ENCODE data around the gene FDX2. TPM values are rescaled to one million over a fixed set of nuclear protein-coding genes. Genes with fewer than 3 reads are reported as not detected.

Gene FDX2
- total RNA-seq, 1 donor from 2014 or later = 11.4 TPM

GRCh38 chr19:10333758-10334587 is 18.2 kb upstream of the FDX2 start:
- FAIRE-seq (no peak), DNase-seq (ENCODE audit: low spot score in 2 of 2) (no peak)

DNA sequence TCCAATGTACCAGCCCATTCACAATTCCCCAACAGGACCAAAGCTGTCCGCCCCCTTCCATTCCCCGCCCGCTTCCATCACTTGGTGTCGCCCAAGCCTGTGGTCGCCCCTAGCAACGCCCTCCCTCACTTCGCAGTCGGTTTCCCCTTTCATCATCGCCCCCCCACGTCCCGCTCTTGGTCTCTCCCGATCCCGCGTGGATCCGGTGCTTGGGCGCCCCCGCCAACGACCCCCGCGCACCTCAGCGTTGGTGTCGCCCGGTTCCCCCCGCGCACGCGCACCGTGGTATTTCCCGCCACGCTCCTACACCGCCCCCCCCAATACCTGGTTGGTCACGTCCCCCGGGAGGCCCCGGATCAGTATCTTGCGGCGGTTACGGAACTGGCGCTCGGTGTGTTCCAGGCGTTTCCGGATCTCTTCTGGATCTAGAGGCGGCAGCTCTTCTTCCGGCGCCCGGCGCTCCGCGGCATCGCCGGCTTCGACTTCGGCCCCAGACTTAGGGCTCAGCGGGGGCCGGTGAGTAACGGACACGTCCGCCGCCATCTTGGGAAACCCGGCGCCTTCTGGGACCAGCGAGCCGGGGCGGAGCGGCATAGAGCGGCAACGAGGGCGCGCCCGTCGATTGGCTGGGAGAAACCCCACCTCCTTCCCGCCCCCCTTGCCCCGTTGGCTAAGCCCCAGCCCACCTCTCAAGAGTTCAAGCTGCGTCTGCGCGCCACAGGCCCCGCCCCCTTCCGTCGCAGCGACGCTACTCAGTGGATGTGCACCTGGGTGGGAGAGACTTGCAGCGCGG is 17.3 kb upstream of the FDX2 start, which contains the start of gene RAVER1:
RAVER1 (minus strand) TSS at position 565 of the 793 bp plus-strand sequence; CDS start at position 543, 22 bp downstream.
- peak; percentile 97 to 99 for DNase-seq (ENCODE audit: low spot score in 2 of 2)
- no peak for FAIRE-seq

GRCh38 chr19:10332158-10332964 is 16.5 kb upstream of the FDX2 start:
- no peak for DNase-seq (ENCODE audit: low spot score in 2 of 2)
- FAIRE-seq = no peak

GRCh38 chr19:10329555-10329954 is 13.7 kb upstream of the FDX2 start:
- FAIRE-seq (no peak), DNase-seq (ENCODE audit: low spot score in 2 of 2) (no peak)

GRCh38 chr19:10328558-10329429 is 13.0 kb upstream of the FDX2 start:
- no peak for DNase-seq (ENCODE audit: low spot score in 2 of 2)
- FAIRE-seq = no peak

GRCh38 chr19:10327793-10328192 is 12.0 kb upstream of the FDX2 start:
- FAIRE-seq (no peak), DNase-seq (ENCODE audit: low spot score in 2 of 2) (no peak)

DNA sequence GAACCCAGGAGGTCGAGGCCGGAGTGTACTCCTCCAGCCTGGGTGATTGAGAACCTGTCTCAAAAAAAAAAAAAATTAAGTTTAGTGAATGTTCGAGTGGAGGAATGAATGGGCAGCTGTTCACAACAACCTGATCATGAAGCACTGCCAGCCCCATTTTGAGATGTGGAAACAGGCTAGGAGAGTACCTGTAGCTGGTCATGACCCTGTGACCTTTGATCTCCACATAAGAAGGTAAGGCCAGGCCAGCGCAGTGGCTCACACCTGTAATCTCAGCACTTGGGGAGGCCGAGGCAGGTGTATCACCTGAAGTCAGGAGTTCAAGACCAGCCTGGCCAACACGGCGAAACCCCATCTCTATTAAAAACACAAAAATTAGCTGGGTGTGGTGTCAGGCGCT is 9.9 kb upstream of the FDX2 start:
- FAIRE-seq = no peak
- DNase-seq (ENCODE audit: low spot score in 2 of 2) = no peak

DNA sequence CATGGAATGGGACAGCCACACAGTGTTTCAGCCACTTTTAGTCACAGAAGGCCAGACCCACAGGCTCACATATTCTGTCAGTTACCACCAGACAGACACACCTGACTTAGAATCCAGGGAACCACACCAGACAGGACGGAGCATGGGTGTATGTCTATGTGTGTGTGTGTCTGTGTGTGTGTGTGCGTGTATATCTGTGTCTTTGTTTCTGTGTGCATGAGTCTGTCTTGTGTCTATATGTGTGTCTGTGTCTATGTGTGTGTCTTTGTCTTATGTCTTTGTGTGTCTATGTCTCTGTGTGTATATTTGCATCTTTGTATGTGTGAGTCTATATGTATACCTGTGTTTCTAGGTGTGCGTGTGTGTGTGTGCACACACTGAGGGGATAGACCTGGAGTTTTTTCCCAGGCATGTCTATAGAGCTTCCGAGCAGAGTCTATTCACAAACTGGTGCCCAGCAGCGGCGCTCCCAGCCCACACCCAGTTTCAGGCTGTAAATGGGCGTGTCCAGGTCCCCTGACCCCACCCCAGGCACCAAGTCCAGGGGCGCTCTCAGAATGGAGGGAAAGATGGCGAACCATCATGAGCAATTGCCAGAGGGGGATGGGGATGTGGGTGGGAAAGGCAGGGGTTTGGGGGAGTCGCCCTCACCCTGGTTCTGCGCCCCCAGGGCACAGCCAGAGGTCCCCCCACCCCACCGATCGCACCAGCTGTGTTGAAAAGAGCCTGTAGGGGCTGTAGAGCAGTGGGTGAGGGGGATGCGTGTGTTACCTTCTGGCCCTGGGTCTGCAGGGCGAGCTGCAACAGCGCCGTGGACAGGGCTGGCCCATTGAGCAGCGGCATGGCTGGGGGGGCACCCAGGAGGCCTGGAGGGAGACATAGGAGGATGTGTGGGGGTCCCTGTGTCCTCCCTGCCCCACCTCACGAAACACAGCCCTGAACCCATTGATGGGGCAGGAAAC is 6.3 kb upstream of the FDX2 start:
- DNase-seq (ENCODE audit: low spot score in 2 of 2) (no peak), FAIRE-seq (no peak)

DNA sequence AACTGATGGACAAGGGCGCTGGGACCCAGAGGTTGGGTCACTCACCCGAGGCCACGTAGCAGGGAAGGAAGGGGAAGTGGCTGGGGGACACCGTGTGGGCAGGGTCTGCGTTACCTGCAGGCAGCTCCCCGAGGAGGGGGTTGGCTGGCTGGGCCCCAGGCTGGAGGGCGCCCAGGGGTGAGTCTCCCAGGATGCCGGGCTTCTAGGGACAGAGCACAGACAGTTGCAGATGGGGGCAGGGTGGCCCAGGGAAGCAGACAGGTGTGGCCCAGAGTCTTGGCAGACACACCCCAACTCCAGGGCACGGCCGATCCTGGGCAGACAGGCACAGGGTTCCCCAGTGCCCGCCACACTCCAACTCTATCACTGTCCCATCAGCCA is 5.6 kb upstream of the FDX2 start:
- FAIRE-seq = no peak
- no peak for DNase-seq (ENCODE audit: low spot score in 2 of 2)

- FAIRE-seq (no peak), DNase-seq (ENCODE audit: low spot score in 2 of 2) (no peak)
Measured at GRCh38 chr19:10320602-10321416, 5.0 kb upstream of the FDX2 start.

GRCh38 chr19:10318807-10319682 is 3.2 kb upstream of the FDX2 start:
- no peak for FAIRE-seq
- DNase-seq (ENCODE audit: low spot score in 2 of 2) = no peak

DNA sequence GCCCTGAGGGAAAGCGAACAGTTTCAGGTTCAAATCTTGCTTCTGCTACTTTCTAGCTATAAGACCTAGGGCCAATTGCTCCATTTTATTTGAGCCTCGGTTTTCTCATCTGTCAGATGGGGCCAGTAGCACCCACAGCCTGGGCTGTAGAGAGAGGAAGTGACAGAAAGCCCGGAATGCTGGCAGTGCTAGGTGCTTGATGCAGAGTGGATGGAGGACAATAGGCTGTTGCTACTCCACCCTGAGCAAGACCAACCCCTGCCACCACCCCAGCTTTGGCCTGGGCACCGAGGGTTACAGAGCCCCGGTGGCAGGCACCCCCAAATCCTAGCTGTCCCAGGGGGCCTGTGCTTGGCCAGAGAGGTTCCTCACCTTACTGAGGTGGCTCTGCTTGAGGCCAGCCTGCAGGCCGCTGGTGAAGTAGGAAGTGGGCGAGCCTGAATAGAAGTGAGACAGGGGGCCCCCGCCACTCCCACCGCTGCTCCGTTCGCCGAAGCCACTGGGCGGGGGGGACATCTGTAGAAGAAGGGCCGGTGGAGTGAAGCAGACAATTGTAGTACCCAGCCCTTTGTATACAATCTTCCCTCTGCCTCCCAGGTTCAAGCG is 2.1 kb upstream of the FDX2 start:
- FAIRE-seq = no peak

DNA sequence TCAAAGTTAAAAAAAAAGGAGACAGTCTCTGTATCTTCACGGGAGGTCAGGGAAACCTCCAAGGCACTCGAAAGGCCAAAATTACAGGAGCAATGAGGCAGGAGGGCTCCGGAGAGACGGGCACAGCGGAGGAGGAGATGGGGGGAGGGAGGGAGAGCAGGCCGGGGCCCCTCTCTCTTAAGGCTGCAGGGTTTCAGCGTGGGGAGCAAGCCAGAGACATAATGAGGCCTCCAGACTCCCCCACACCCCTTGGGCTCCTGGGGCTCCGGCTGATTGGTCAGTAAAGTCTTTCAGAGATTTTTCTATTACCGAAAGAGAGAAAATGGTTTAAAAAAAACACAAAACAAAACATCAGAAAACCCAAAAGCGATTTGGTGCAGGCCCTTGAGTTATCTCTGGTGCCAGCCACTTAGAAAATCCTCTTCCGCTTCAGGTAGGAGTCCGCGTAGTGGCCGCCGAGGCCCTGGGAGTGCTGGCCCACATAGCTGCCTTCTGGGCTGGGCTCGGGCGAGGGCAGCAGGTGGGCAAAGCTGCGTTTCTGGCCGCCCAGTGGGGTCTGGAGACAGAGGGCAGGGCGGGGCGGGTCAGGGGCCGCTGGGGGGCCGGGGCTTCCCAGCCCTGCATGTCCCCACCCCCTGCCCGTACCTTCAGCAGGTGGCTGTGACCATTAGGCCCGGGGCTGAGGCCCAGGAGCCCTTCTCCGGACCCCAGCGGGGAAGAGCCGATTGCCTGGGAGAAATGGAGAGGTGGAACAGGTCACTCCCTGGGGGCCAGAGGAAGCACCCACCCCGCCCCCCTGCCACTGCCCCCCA is 1.4 kb upstream of the FDX2 start:
- FAIRE-seq = no peak
- DNase-seq (ENCODE audit: low spot score in 2 of 2) = no peak

More for the DNA sequence above, 2.1 kb upstream of the FDX2 start:
- no peak for DNase-seq (ENCODE audit: low spot score in 2 of 2)

- DNase-seq (ENCODE audit: low spot score in 2 of 2) = no peak
- FAIRE-seq = no peak
Measured at GRCh38 chr19:10316229-10317044, 622 bp upstream of the FDX2 start.

DNA sequence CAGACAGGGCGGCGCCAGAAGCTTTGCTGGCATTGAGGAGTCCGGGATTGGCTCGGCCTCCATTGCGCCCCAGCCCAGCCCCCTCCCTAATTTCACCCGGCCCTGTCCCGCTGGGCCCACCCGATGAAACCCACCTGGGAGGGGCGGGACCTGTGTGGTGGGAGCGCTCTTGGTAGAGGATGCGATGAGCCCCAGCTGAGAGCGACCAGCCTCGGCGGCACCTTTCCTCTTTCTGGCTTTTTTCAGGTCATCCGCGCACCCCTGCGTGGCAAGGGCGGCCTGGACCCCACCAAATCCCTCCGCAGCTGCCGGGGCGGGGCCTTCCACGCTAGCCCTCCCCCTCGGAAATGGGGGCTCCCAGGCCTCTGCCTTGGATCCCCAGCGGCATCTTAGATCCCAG is 6.4 kb downstream of the FDX2 start, which contains the start of gene ZGLP1:
ZGLP1 (minus strand) TSS at position 393 of the 400 bp plus-strand sequence.
- no peak for DNase-seq (ENCODE audit: low spot score in 2 of 2)
- FAIRE-seq = no peak

Measured in frontal cortex (tissue), 4 donors.